Frontal cortex (tissue), 4 donors: ENCODE measurements around the gene COL4A2. TPM values are rescaled to one million over a fixed set of nuclear protein-coding genes. Genes with fewer than 3 reads are reported as not detected.

Experiments used
- DNase-seq, 2 donors: peaks; one replicate each; pipeline ENCODE4 v3.0.0; 2012; ENCODE audit warnings: low spot score in 2 of 2
- FAIRE-seq: peaks from 2 replicates; lab custom pipeline; 2012; peaks lifted over from hg19 to GRCh38; lab: Jason Lieb, UNC
- total RNA-seq: library from RNA; depleted of rRNA; stranded (reverse); fragments of >200 nt; gene quantifications from one replicate; pipeline ENCODE4 v1.2.3, GENCODE V29; 2014
- donor health status: control.
- donor health status: control.
- donor health status: control.

The COL4A2 gene
- total RNA-seq, 1 donor from 2014 or later: 47.3 TPM

DNA sequence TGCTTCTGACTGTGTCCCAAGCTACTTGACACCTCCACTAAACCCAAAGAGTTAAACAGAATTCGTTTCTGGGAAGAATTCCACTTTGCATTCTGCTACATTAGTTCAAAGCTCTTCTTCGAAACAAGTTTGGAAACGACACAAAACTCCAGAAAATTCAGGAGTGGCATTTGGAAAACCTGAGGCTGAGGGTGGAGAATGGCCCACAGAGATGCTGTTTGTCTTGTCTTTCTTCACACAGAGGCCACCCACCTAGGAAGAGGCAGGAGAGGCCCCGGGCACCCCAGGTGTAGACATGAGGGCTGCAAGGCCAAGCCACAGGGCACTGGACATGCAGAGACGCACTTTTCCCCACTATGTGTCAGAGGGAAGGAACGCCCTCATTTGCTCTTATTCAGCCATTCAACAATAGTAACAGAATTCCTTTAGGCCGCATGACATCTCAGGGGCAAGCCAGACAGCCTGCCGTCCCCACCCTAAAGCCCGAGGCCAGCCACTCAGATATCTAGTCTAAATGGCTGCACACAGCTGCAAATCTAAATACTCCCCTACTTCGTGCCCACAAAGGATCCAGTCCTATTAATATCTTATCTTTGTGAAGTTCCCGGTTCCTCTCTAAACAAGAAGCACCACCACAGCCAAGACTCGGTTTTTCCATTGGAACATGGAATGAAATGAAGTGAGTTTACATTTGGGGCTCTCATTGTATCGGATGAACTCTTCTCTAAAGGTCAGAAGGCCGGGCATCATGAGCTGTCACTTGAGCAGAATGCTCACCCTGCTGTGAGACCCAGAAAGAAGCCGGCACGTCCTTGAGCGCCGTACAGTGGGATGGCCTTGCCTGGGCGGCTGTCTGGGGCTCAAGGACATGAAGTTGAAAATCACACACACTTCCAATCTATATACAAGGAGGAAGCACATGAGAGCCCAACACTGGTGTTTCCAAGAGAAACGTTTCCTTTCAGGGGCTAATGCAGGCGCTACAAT, 20.0 kb upstream of the COL4A2 start:
- FAIRE-seq (no peak), DNase-seq (no peak)

DNA sequence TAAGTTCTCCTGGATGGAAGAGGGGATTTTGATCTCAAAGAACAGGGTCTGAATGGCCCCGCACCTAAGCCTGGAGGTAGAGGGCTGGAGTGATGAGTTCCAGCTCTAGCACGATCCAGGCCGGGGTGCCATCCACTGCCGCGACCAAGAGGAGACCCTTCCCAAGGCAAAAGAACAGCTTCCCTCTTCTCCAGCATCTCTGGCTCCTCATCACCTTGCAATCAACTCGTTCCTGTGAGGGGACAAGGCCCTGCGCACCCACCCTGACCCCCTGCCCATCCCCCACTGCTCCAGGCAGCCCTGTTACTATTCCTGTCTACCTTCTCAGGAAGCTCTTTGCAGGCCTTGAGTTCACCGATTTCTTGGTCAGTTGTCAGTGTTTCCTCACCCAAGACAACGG, 17.9 kb upstream of the COL4A2 start:
- FAIRE-seq (no peak), DNase-seq (no peak)

DNA sequence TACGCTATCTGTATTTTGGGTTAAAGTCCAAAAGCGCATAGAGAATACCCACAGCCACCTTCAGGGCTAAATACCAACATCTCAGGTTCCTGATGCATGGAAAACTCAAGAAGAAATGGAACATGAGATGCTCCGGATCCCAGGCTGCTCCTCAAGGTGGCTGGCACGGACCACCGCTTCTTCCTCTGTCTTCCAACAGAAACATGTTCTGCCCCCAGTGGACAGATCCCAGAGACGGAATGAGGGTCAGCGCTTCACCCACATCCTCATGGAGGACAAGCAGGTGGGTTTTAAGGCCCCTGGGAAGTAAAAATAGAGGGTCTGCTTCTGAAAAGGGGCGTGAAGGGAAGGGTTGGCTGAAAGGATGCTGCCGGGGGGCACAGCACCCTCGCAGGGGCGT, 17.4 kb upstream of the COL4A2 start:
- DNase-seq (no peak), FAIRE-seq (no peak)

DNA sequence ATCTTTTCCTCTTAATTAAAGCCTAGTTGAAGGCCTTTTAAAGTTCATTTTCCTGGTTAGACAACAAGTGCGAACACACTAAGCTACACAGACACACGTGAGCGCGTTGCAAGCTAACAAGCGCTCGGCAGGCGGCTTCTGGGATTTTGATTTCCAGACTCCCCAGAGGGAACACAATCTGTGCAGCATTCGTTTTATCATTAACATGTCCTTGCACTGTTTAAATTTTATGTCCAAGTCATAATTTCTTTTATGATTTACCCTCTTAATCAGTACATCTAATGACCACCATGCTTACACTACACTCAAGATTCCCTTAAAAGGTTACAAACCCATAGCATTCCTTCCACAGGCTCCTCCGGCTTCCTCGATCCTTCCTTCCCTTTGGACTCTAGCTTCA, 16.9 kb upstream of the COL4A2 start:
- no peak for DNase-seq

DNA sequence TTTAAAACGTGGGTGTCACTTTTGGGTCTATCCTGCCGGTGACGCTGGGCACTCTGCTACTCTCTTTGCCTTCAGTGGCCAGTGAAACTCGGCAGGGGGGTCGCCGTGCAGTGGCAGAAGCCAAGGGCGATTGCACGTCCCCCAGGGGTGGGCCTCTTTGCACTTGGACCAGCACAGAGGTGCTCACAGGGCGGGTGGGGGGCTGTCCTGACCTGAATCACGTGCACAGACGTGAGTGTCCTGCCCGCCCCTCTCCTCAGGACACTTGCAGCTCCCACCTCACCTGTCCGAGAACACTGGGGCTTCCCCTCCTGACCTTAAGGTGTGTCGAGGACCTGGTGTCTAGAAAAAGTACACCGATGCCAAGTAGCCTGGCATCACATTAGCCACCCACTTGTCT, 16.3 kb upstream of the COL4A2 start:
- no peak for DNase-seq
- no peak for FAIRE-seq

More for the DNA sequence above, 16.9 kb upstream of the COL4A2 start:
- no peak for FAIRE-seq

DNA sequence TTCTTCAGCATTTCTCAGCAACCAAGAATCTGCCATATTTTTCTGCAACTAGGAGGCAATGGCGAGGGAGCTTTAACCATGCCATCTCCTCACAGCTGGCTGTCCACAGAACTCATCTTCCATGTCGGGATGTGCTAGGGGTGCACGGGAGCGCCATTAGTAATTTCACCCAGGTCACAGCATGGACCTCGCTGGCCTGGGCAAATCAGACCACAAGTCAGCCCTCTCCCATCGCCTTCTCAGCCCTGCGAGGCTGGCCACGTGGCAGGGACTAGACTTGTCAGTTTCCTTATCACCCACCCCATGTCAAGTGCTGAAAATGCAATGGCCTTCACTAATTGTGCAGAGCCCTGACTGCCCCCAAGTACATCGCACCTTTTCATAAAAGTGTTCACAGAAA, 15.8 kb upstream of the COL4A2 start:
- FAIRE-seq: no peak
- DNase-seq: no peak

DNA sequence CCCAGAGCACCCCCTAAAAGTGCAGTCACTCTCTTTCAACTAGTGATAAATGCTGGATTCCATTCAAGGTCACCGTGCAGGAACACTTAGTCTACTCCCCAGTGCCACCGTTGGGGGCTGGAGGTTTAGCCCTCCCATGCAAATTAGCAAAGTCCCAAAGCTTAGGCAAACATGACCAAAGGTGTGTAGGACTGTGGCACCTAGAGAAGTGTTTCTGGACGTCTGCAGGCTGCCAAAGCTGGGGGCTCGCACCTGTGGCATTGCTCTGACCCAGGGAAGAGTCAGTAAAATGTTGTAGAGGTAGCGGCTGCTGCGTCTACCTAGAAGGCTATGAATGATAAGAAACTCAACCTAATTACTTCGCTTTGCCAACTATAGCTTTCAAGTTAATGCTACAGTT, 14.0 kb upstream of the COL4A2 start:
- no peak for DNase-seq
- FAIRE-seq: no peak

DNA sequence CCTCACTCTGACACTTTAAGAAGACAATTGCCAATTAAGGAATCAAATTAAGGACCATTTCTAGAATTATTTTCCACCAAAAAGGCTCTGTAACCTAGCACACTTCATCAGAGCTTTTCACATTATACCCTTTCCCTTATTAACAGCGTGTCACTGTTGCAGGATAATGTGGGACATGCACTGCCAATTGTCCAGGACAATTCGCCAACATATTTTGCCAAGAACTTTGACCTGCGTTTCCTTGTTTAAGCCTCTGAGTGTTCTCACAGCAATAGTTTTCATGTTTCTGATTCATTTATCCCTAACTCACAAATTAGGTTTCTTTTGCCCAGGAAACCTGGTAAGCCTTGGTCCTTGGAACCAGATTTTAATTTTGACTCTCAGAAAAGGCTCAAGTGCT, 13.4 kb upstream of the COL4A2 start:
- no peak for FAIRE-seq
- no peak for DNase-seq

DNA sequence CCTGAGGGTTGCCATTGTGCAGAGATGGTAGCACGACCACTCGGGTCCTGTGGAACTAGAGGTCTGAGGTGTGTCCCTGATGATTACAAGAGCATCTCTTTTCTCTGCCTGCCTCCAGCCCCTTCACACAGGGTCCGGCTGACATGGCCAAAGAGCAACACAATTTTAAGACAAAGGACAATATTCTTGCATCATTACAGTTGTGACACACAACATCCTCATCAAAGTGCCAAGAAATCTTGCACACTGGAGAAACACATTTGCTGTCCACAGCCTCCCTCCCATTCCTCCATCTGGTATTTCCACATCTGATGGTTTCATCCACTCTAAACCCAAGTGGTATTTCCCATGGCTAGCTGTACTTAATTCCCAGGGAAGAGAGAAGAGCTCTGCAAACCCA, 12.9 kb upstream of the COL4A2 start:
- FAIRE-seq: no peak

DNA sequence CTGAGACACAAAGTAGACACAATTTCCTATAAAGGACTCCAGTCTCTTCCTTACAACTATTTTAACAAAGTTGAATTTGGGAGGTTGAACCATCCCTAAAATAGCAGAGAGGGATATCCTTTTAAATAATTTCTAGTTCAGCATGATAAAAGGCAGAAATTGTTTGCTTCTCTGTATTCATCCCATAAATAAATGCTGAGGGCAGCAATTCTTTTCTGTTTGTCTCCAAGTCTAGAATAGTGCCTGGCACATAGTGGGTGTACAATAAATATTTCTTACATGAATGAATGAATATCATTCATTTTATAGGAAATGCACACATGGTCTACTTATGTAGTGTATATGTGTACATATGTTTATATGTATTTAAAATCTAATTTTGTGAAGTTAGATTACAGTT, 12.5 kb upstream of the COL4A2 start:
- DNase-seq: no peak

More for the DNA sequence above, 12.9 kb upstream of the COL4A2 start:
- DNase-seq: no peak

DNA sequence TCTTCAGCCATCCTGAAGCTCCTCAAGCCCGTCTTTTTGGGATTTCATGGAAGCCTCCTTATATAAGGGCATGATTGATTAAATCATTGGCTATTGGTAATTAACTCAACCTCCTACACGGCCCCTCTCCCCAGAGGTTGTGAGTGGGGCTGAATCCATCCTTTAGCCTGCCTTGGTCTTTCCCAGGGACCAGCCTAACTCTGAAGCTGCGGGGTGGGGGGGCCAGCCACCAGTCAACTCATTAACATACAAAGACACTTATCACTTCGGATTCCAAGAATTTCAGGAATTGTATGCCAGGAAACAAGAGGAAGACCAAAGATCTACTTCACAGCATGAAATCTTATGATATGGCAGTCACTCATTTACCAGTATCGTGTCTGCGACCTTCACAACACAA, 10.1 kb upstream of the COL4A2 start:
- DNase-seq (no peak), FAIRE-seq (no peak)

More for the DNA sequence above, 12.5 kb upstream of the COL4A2 start:
- no peak for FAIRE-seq

DNA sequence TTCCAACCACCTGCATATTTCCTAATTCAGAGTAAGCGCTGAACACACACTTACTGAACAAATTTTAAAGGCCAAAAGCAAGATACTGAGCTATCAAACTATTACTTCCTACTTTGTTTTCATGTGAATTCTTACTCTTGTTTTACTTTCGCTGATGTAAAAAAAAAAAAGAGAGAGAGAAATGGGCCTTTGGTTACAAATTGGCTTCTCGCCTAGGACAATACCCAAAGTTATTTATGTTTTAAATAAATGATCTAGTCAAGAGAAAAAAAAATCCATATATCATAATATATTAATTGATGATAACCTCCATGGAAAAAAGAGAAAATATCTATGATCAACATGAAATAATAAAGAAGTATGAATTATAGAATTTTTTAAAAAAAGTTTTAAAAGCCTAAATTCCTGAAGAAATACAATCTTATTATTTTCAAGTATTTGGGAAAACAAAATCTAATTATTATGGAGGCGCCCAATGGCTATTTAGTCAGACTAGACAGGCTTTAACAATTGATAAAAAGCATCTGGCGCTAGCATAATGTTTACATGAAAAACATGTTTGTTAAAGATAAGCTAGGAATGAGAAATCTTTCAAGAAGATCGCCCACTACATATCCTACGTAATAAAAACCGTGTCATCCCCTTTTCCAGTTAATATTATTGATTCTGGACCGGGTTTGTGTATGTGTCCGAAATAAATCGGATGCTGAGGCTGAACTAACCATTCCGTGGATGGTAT, 9.1 kb upstream of the COL4A2 start:
- DNase-seq (no peak), FAIRE-seq (peak; percentile 66)

DNA sequence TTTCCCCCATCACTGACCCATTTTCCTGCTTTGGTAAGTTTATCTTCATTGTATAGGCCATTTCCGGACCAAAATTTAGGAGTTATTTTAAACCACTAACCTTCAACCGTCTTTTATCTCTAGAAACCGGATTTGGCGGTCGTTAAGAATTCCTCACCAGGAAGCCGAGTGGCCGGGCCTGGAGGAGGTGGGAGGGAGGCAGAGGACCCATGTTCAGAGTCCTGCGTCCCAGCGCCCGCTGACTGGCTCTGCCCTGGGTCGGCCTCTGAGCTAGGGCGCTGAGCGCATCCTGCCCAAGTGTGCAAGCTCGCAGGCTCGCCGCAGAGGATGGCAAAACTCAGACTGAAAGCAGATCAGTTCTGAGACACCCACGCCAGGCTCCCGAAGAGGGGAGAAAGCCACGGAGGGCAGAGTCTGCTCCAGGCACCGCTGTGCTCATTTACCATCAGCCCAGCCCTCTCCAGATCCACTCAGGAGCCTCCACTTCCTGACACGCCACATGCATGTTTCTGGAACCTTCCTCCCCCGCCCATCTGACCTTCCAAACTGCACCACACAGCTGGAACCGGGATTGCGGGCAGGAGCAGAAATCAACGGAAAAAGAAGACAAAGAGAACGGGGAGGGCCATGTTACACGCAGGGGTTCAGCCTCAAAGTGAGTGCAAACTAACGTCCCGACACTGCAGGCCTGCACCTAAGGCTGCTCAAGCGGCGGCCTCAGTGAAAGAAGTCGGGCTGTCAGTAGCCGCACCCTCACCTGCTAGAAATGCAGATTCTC, 8.4 kb upstream of the COL4A2 start:
- no peak for DNase-seq
- no peak for FAIRE-seq

DNA sequence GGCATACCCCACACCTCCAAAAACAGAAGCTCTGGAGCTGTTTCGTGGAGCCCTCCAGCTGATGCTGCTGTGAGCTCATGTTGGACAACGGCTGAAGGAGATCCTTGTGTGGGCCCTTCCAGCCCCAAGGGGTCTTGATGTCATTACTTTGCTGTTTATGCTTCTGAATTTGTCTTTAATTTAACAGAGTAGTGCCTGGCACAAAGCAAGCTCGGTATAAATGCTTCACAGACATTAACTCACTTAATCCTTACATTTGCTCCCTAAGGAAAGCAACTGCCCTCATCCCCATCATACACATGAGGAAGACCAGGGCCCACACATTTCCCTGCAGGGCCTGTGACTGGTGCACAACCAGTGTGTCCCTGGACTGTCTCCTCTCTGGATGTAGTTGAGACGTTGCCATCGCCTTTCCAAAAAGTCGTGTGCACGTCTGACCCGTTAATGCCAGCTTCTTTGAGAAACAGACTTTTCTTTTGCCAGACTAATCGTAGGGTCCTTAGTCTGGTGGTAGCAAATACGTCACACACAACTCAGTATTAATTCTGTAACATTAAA, 7.7 kb upstream of the COL4A2 start:
- FAIRE-seq: no peak

DNA sequence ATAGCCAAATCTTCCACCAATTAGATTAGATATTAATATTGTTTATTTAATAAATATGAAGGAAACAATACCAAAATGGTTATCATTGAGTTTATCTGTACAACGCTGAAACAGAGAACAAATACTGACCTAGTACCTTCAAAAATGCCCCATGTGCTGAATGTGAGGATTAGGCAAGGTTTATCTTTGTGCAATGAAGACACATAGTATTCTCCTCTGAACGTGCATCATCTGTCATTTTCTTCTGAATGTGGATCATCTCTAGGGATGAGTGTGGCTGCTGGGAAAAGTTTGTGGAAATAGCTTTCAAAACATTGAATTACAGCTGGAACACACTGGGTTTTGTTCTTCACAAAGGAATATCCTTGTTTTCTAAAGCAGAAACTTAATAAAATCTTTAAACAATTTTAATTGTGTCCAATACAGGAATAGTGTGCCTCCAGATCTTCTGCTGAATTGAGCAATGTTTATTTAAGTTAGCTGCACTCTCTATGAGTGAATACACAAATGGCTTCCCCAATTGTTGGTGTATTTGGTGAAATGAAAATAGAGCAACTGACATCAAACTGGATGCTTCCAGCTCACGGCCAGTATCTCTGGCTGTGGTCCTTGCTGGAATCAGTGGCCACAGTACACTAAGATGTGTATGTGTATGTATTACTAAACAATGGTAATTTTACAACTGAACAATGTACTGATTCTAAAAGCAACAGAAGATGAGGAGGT, 6.8 kb upstream of the COL4A2 start:
- DNase-seq (no peak), FAIRE-seq (no peak)

More for the DNA sequence above, 7.7 kb upstream of the COL4A2 start:
- DNase-seq: no peak

DNA sequence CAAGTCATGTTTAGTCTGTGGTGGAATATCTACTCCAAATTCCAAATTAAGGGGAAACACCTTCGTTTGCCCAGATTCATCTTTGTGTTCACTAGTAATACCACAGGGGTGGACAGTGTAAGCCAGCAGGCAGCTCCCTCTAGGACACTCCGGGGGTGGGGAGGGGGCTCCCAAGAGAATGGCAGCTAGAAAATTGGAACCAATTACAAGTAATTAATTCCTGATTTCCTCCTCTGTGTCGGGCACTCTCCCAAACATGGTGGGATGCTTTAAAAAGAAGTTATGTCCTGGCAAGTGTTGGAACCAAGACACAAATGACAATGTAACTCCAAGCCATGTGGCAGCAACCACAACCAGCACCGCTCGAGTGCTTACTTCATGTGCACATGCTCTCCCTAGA, 6.0 kb upstream of the COL4A2 start:
- FAIRE-seq (no peak), DNase-seq (no peak)

DNA sequence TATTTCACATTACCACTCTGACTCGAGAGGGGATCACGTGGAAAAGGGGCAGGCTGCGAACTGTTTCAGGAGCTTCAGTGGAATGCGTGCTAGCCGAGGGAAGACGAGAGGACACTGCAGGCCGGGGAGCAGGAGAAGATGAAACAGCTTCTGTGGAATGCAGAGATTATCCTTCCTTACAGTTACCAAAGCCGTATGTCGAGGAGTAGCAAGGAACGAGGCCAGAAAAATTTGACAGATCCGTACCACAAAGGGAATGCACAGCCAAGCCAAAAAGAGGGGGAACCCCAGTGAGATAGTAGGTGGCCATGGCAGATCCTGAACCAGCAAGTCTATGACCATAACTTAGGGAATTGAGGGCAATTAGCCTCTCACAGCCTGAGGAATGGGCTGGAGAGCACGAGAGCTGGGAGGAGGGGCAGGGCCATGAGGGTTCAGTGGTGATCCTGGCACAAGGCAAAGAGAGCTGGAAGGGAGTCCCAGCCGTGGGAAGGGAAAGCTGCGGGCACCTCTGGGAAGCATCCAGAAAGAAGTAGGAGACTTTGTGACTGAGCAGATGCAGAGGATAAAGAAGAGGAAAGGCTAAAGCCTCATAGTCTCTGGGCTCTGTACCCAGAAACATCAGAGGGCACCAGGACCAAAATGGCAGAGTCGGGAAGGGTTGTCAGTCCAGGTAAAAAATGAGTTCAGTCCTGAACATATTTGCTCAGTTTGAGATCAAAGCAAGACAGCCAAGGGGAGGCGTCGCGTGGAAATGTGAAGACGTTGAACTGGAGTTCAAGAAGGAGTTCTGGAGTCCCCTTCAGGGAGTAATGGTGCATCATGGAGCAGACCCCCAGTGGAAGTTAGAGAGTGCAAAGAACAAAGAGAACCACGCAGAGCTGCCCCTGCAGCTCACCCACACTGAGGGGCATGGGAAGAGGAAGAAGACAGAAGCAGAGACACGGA, 5.2 kb upstream of the COL4A2 start:
- FAIRE-seq: no peak
- no peak for DNase-seq

DNA sequence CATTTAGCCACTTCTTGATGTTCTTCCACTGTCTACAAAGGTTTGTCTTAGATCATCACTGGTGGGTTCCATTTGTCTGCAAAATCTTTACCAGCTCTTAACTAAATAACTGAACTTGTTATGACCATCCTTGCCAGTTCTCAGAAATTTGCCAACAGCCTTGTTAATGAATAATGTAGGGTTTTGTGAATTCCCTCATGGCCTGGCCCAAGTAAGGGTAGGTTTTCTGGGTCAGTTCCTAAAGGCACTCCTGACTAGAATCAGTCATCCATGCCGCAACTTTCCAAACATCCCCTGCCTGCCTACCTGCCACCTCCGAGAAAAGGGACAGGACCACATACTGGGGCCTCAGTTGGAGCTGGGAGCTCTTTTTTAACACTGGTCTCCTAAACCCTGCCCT, 4.1 kb upstream of the COL4A2 start:
- DNase-seq: no peak
- FAIRE-seq: no peak
